Fibroblast of lung (primary cell): ENCODE data around the gene CNN2. TPM values are rescaled to one million over a fixed set of nuclear protein-coding genes. Genes with fewer than 3 reads are reported as not detected.

Source experiments
- DNase-seq, 2 donors: peaks; one replicate each; pipeline versions ENCODE4 v3.0.0 to v3.0.0-alpha.2; 2010; ENCODE audit warnings: low read depth in 2 of 2
- H2AFZ ChIP-seq: 2 replicates; pipeline ENCODE4 v1.5.1; 2012; ENCODE audit warnings: low read length, control low read depth, inconsistent platforms
- H3K27ac ChIP-seq: 2 replicates; pipeline ENCODE4 v1.5.1; 2011; ENCODE audit warnings: low read length, control low read depth; ENCODE audit not compliant: insufficient read depth
- H3K27me3 ChIP-seq: 2 replicates; pipeline ENCODE4 v1.5.1; 2011; ENCODE audit warnings: mild to moderate bottlenecking, low read length; ENCODE audit not compliant: control insufficient read depth, insufficient read depth
- H3K36me3 ChIP-seq: 2 replicates; pipeline ENCODE4 v1.5.1; 2011; ENCODE audit warnings: low read length; ENCODE audit not compliant: control insufficient read depth, insufficient read depth
- H3K4me1 ChIP-seq: 2 replicates; pipeline ENCODE4 v1.5.1; 2011; ENCODE audit warnings: low read length; ENCODE audit not compliant: control insufficient read depth, insufficient read depth; ENCODE audit errors: extremely low read depth
- H3K4me2 ChIP-seq: 2 replicates; pipeline ENCODE4 v1.5.1; 2011; ENCODE audit warnings: low read length, control low read depth; ENCODE audit not compliant: insufficient read depth; ENCODE audit errors: extremely low read depth
- H3K4me3 ChIP-seq, 4 experiments: fragments of 200-600 bp in 1 of 4; sonication (generic) in 1 of 4; replicated peaks in 1 of 4; 2 replicates each; pipeline ENCODE4 v1.5.1; 2011 to 2016; ENCODE audit warnings: low read length in 4 of 4, low read depth in 3 of 4, mild to moderate bottlenecking in 3 of 4, control low read depth in 2 of 4, inconsistent platforms in 1 of 4, mixed read lengths in 1 of 4; ENCODE audit not compliant: insufficient read depth in 1 of 4; ENCODE audit errors: control extremely low read depth in 1 of 4
- H3K79me2 ChIP-seq: 2 replicates; pipeline ENCODE4 v1.5.1; 2012; ENCODE audit warnings: mild to moderate bottlenecking, low read length, inconsistent platforms; ENCODE audit not compliant: control insufficient read depth, insufficient read depth
- H3K9ac ChIP-seq: 2 replicates; pipeline ENCODE4 v1.5.1; 2011; ENCODE audit warnings: mild to moderate bottlenecking, low read length, control low read depth; ENCODE audit not compliant: insufficient read depth
- H3K9me3 ChIP-seq: 2 replicates; pipeline ENCODE4 v1.5.1; 2012; ENCODE audit warnings: low read depth, low read length; ENCODE audit not compliant: control insufficient read depth, insufficient read depth
- H4K20me1 ChIP-seq: 2 replicates; pipeline ENCODE4 v1.5.1; 2011; ENCODE audit warnings: low read length; ENCODE audit not compliant: control insufficient read depth, insufficient read depth; ENCODE audit errors: extremely low read depth
- CTCF ChIP-seq, 2 donors: IDR thresholded peaks in 1 of 2; conservative IDR thresholded peaks in 1 of 2; 1 replicate in 1 of 2; 2 replicates in 1 of 2; pipeline ENCODE4 v1.5.1; 2011 to 2012; ENCODE audit warnings: low read length in 2 of 2, control low read depth in 1 of 2, inconsistent platforms in 1 of 2, low read depth in 1 of 2, mild to moderate bottlenecking in 1 of 2
- EZH2 ChIP-seq: IDR thresholded peaks from 2 replicates; pipeline ENCODE4 v1.5.1; 2012; ENCODE audit warnings: low read length, control low read depth, mild to moderate bottlenecking; ENCODE audit errors: missing control alignments
- polyA plus RNA-seq, 2 donors: library from polyadenylated mRNA; depleted of rRNA in 1 of 2; stranded (reverse) in 1 of 2; unstranded in 1 of 2; fragments of >200 nt; gene quantifications; 2 replicates each; pipeline ENCODE4 v1.2.1, GENCODE V29; 2011 to 2012; ENCODE audit warnings: missing spikeins in 1 of 2
- total RNA-seq: library from RNA; depleted of rRNA; stranded (reverse); fragments of >200 nt; gene quantifications from 2 replicates; pipeline ENCODE4 v1.2.1, GENCODE V29; 2014

The CNN2 gene
- total and polyA plus RNA-seq, 2 donors (not counting 1 experiment from before 2014, with no cell fraction given) = 194 to 473 TPM

GRCh38 chr19:1015782-1016646 is 10.4 kb upstream of the CNN2 start:
- no peak overlapping the region for H3K4me2 ChIP-seq
- peaks cover 26% of the 10 kb centered on the region for H3K36me3 ChIP-seq
- no peaks in the 10 kb centered on the region for H3K9me3 ChIP-seq
- H2AFZ ChIP-seq = no peak overlapping the region
- no peak overlapping the region for H3K27ac ChIP-seq
- H3K4me3 ChIP-seq = no peak overlapping the region
- DNase-seq = no peak
- H3K79me2 ChIP-seq = peaks cover 85% of the 10 kb centered on the region
- peaks cover 20% of the 10 kb centered on the region for H3K4me1 ChIP-seq
- no peak for TF ChIP-seq CTCF (conservative IDR thresholded peaks at IDR 0.05 in 1 of 2, IDR thresholded peaks at IDR 0.05 in 1 of 2; ENCODE audit: low read depth in 1 of 2, low read length in 2 of 2)
- peaks cover 1% of the 10 kb centered on the region for H4K20me1 ChIP-seq
- no peaks in the 10 kb centered on the region for H3K27me3 ChIP-seq
- no peak overlapping the region for H3K9ac ChIP-seq

GRCh38 chr19:1016647-1017114 is 9.7 kb upstream of the CNN2 start:
- no peaks in the 10 kb centered on the region for H3K27me3 ChIP-seq
- no peak overlapping the region for H3K9ac ChIP-seq
- H3K9me3 ChIP-seq = no peaks in the 10 kb centered on the region
- H3K4me3 ChIP-seq = no peak overlapping the region
- H4K20me1 ChIP-seq = peaks cover 1% of the 10 kb centered on the region
- peaks cover 20% of the 10 kb centered on the region for H3K4me1 ChIP-seq
- no peak overlapping the region for H2AFZ ChIP-seq
- H3K27ac ChIP-seq = peak overlapping the region; percentile 45
- H3K79me2 ChIP-seq = peaks cover 85% of the 10 kb centered on the region
- peak; percentile 59 to 82 for DNase-seq
- H3K36me3 ChIP-seq = peaks cover 23% of the 10 kb centered on the region
- TF ChIP-seq EZH2 (no peak), CTCF (conservative IDR thresholded peaks at IDR 0.05 in 1 of 2, IDR thresholded peaks at IDR 0.05 in 1 of 2; ENCODE audit: low read depth in 1 of 2, low read length in 2 of 2) (no peak)
- H3K4me2 ChIP-seq = peak overlapping the region; percentile 64

- H3K36me3 ChIP-seq = peaks cover 17% of the 10 kb centered on the region
- H3K4me1 ChIP-seq = peaks cover 20% of the 10 kb centered on the region
- H3K4me3 ChIP-seq = no peak overlapping the region
- no peaks in the 10 kb centered on the region for H3K9me3 ChIP-seq
- peak overlapping the region; percentile 46 for H3K9ac ChIP-seq
- peaks cover 1% of the 10 kb centered on the region for H4K20me1 ChIP-seq
- peak overlapping the region; percentile 64 for H3K4me2 ChIP-seq
- H3K27me3 ChIP-seq = no peaks in the 10 kb centered on the region
- no peak for DNase-seq
- peaks cover 84% of the 10 kb centered on the region for H3K79me2 ChIP-seq
- TF ChIP-seq CTCF (conservative IDR thresholded peaks at IDR 0.05 in 1 of 2, IDR thresholded peaks at IDR 0.05 in 1 of 2; ENCODE audit: low read depth in 1 of 2, low read length in 2 of 2) (no peak), EZH2 (no peak)
- H3K27ac ChIP-seq = peak overlapping the region; percentile 45
- no peak overlapping the region for H2AFZ ChIP-seq
Measured at GRCh38 chr19:1017115-1017905, 9.1 kb upstream of the CNN2 start.
